WTC11 (cell line): Measurements from ENCODE around the gene PRAMEF13. TPM values are rescaled to one million over a fixed set of nuclear protein-coding genes. Genes with fewer than 3 reads are reported as not detected.
"Not testable (repeated sequence)": the region's sequence is repeated elsewhere in the genome, so short reads cannot be mapped to it uniquely, and the experiment has no call there.

Experiments
- ATAC-seq: fragments of 200-7000 bp; cut with Tn5 transposase; 2 replicates; pipeline ENCODE4 v1.10.0; 2021; ENCODE audit warnings: mild to moderate bottlenecking, moderate library complexity
- Bru-seq: library from RNA; stranded (reverse); fragments of 400-500 nt; gene quantifications from one replicate; lab custom pipeline; 2021; lab: Mats Ljungman, UMichigan
- CTCF ChIA-PET: fragments of 300-600 bp; sonication (Branson Sonifier 250); formaldehyde crosslinking; loops from one replicate; lab custom pipeline; 2021; ENCODE audit warnings: antibody characterized with exemption; lab: Charles Lee
- POLR2A ChIA-PET: fragments of 350-600 bp; sonication (Branson Sonifier 250); formaldehyde crosslinking; loops from one replicate; lab custom pipeline; 2021; ENCODE audit warnings: antibody characterized with exemption; lab: Charles Lee
- DNase-seq: peaks from one replicate; pipeline ENCODE4 v3.0.0; 2021; ENCODE audit warnings: low spot score
- H3K27ac Mint-ChIP-seq: 2 replicates; pipeline ENCODE4 v1.8.0; 2021; ENCODE audit warnings: mixed read lengths
- H3K27me3 Mint-ChIP-seq: 2 replicates; pipeline ENCODE4 v1.8.0; 2021; ENCODE audit warnings: low read depth, mild to moderate bottlenecking, moderate library complexity, mixed read lengths
- H3K36me3 Mint-ChIP-seq: 2 replicates; pipeline ENCODE4 v1.8.0; 2021; ENCODE audit warnings: mixed read lengths
- H3K4me1 Mint-ChIP-seq: 2 replicates; pipeline ENCODE4 v1.8.0; 2022; ENCODE audit warnings: mixed read lengths
- H3K4me3 Mint-ChIP-seq: 2 replicates; pipeline ENCODE4 v1.8.0; 2021; ENCODE audit warnings: mild to moderate bottlenecking, moderate library complexity, mixed read lengths
- H3K9me3 Mint-ChIP-seq: 2 replicates; pipeline ENCODE4 v1.8.0; 2021; ENCODE audit warnings: mixed read lengths
- long read RNA-seq, 3 experiments: library from RNA in 1 of 3; library from capped mRNA in 1 of 3; library from polyadenylated mRNA in 1 of 3; unstranded in 2 of 3; stranded (forward) in 1 of 3; transcript quantifications; one replicate each; pipeline ENCODE4 v2.0.0, GENCODE V29; 2021
- total RNA-seq: library from RNA; stranded (reverse); gene quantifications from 3 replicates; pipeline ENCODE4 v1.2.3, GENCODE V29; 2021

PRAMEF13 gene
- total RNA-seq, result not detected in 3 replicates
- Bru-seq, nascent RNA, result not detected
- long read RNA-seq, experiment 1, result 0 reads
- long read RNA-seq, experiment 2, result 0 reads
- long read RNA-seq, experiment 3, result 0 reads

- ATAC-seq, H3K4me3 Mint-ChIP-seq, H3K36me3 Mint-ChIP-seq, H3K27me3 Mint-ChIP-seq, CTCF ChIA-PET, H3K9me3 Mint-ChIP-seq, POLR2A ChIA-PET, H3K27ac Mint-ChIP-seq, DNase-seq, H3K4me1 Mint-ChIP-seq: not testable (repeated sequence)
These were observed at the start of gene PRAMEF13 for GRCh38 chr1:13201309-13201708. Gene PRAMEF13 (minus strand): TSS chr1:13201409. CDS start chr1:13199589, 1,820 bp downstream.

DNA sequence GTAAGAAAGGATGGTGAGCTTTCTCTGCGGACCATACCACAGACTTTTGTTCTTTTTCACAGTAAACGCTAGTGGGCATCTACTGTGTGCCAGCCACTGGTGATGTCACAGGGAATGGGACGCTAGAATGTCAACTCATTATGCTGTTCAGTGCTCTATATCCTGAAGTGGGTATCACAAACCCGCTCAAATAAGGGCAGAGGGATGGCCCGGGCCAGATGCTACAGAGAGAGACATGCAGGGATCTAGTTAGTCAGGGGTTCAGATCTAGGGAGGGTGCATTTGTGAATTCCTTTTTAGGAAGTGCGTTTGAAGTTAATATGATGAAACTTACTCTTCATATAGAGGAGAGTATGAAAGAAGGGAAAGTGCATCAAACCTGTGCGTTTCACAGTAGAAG, 45.9 kb upstream of the PRAMEF13 start:
- peaks cover 32% of the 10 kb centered on the region for H3K9me3 Mint-ChIP-seq
- H3K4me1 Mint-ChIP-seq, DNase-seq, POLR2A ChIA-PET, CTCF ChIA-PET, H3K27ac Mint-ChIP-seq, H3K27me3 Mint-ChIP-seq, H3K4me3 Mint-ChIP-seq, ATAC-seq: not testable (repeated sequence)
- H3K36me3 Mint-ChIP-seq, result peaks cover 29% of the 10 kb centered on the region

- peaks cover 30% of the 10 kb centered on the region for H3K36me3 Mint-ChIP-seq
- POLR2A ChIA-PET, DNase-seq, H3K27ac Mint-ChIP-seq, H3K4me1 Mint-ChIP-seq, ATAC-seq, H3K27me3 Mint-ChIP-seq, H3K4me3 Mint-ChIP-seq, CTCF ChIA-PET: not testable (repeated sequence)
- H3K9me3 Mint-ChIP-seq, result peaks cover 35% of the 10 kb centered on the region
These were observed 45.3 kb upstream of the PRAMEF13 start for GRCh38 chr1:13246554-13246871.

- H3K27ac Mint-ChIP-seq, CTCF ChIA-PET, H3K4me1 Mint-ChIP-seq, H3K4me3 Mint-ChIP-seq, POLR2A ChIA-PET, H3K27me3 Mint-ChIP-seq, DNase-seq, ATAC-seq: not testable (repeated sequence)
- Mint-ChIP-seq H3K9me3 (peaks cover 40% of the 10 kb centered on the region), H3K36me3 (peaks cover 35% of the 10 kb centered on the region)
These were observed 44.8 kb upstream of the PRAMEF13 start for GRCh38 chr1:13245841-13246553.

DNA sequence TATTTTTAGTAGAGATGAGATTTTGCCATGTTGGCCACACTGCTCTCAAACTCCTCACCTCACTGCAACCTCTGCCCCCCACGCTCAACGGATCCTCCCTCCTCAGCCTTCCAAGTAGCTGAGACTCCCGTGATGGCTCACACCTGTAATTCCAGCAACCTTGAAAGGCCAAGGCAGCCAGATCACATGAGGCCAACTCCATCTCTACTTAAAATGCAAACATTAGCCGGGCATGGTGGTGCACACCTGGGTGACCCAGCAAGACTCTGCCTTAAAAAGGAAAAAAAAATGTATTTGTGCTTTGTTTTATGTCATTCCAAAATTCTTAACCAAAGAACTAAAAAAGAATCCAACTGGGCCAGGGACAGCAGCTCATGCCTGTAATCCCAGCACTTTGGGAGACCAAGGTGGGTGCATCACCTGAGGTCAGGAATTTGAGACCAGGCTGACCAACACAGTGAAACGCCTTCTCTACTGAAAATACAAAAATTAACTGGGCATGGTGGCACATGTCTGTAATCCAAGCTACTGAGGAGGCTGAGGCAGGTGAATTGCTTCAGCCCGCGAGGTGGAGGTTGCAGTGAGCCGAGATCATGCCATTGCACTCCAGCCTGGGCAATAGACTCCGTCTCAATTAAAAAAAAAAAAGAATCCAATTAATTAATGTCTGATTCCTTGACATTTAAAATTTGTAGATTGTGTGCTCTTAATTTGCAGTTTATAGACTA, 42.5 kb upstream of the PRAMEF13 start:
- CTCF ChIA-PET, H3K4me1 Mint-ChIP-seq, H3K4me3 Mint-ChIP-seq, H3K27me3 Mint-ChIP-seq, DNase-seq, ATAC-seq, POLR2A ChIA-PET, H3K27ac Mint-ChIP-seq: not testable (repeated sequence)
- Mint-ChIP-seq H3K36me3 (peaks cover 45% of the 10 kb centered on the region), H3K9me3 (peaks cover 55% of the 10 kb centered on the region)

DNA sequence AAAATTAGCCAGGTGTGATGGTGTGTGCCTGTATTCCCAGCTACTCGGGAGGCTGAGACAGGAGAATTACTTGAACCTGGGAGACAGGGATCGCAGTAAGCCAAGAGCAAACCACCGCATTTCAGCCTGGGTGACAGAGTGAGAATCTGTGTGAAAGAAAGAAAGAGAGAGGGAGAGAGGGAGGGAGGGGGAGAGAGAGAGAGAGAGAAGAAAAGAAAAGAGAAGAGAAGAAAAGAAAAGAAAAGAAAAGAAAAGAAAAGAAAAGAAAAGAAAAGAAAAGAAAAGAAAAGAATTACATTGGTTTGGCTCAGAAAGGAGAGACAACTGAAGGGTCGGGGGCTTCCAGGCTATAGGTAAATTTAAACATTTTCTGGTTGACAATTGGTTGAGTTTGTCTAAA, 38.4 kb upstream of the PRAMEF13 start:
- ATAC-seq, CTCF ChIA-PET: not testable (repeated sequence)

DNA sequence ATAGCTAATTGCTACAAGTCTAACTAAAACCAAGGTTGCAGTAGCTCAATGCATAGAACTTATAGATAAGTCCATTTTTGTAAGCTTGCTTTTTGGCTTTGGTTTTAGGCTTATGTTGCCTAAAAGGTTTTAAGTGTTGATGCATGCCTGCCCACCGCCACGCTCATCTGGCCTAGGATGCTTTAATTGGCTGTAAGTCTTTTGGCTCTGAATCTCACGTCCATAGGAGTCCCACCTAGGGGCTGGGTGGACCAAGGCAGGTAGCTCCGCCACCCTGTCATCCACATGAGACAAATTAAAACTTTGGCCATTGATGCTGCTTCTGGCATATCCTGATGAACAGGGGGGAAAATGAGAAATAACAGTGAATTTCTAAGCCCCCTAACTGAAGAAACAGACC, 36.4 kb upstream of the PRAMEF13 start:
- POLR2A ChIA-PET, H3K27ac Mint-ChIP-seq, CTCF ChIA-PET, H3K4me3 Mint-ChIP-seq, ATAC-seq, DNase-seq, H3K4me1 Mint-ChIP-seq: not testable (repeated sequence)
- Mint-ChIP-seq H3K9me3 (peaks cover 67% of the 10 kb centered on the region), H3K36me3 (peaks cover 56% of the 10 kb centered on the region), H3K27me3 (peaks cover 16% of the 10 kb centered on the region)

More for the DNA sequence above, 38.4 kb upstream of the PRAMEF13 start:
- H3K27me3 Mint-ChIP-seq, POLR2A ChIA-PET, H3K4me3 Mint-ChIP-seq, H3K27ac Mint-ChIP-seq, DNase-seq, H3K4me1 Mint-ChIP-seq: not testable (repeated sequence)
- Mint-ChIP-seq H3K36me3 (peaks cover 42% of the 10 kb centered on the region), H3K9me3 (peaks cover 55% of the 10 kb centered on the region)

DNA sequence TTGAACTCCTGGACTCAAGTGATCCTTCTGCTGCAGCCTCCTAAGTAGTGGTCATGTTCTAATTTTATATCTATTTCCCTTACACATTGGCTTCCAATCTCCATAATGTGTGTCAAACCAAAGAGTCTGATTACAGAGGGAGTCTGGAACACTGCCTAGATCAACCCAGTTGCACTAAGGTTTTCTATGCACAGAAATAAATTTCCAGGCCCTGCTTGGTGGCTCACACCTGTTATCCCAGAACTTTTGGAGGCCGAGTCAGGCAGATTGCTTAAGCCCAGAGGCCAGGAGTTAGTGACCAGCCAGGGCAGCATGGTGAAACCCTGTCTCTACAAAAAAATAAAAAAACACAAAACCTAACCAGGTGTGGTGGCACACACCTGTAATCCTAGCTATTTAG, 32.8 kb upstream of the PRAMEF13 start:
- Mint-ChIP-seq H3K36me3 (peaks cover 57% of the 10 kb centered on the region), H3K9me3 (peaks cover 61% of the 10 kb centered on the region), H3K27me3 (peaks cover 16% of the 10 kb centered on the region)
- CTCF ChIA-PET, DNase-seq, H3K27ac Mint-ChIP-seq, ATAC-seq, POLR2A ChIA-PET, H3K4me3 Mint-ChIP-seq, H3K4me1 Mint-ChIP-seq: not testable (repeated sequence)

DNA sequence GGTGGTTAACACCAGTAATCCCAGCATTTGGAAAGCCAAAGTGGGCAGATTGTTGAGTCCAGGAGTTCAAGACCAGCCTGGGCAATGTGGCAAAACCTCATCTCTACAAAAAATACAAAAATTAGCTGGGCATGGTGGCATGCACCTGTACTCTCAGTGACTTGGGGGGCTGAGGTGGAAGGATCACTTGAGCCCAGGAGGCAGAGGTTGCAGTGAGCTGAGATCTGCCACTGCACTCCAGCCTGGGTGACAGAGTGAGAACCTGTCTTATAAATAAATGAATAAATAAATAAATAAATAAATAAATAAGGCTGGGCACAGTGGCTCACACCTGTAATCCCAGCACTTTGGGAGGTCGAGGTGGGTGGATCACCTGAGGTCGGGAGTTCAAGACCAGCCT, 30.8 kb upstream of the PRAMEF13 start:
- DNase-seq, result not testable (repeated sequence)

GRCh38 chr1:13231061-13231750, 30.0 kb upstream of the PRAMEF13 start:
- POLR2A ChIA-PET, H3K4me1 Mint-ChIP-seq, ATAC-seq, H3K4me3 Mint-ChIP-seq, H3K27ac Mint-ChIP-seq, CTCF ChIA-PET, DNase-seq: not testable (repeated sequence)
- Mint-ChIP-seq H3K9me3 (peaks cover 61% of the 10 kb centered on the region), H3K36me3 (peaks cover 64% of the 10 kb centered on the region), H3K27me3 (peaks cover 16% of the 10 kb centered on the region)

More for the DNA sequence above, 30.8 kb upstream of the PRAMEF13 start:
- ATAC-seq, H3K4me1 Mint-ChIP-seq, H3K27ac Mint-ChIP-seq, CTCF ChIA-PET, H3K4me3 Mint-ChIP-seq, POLR2A ChIA-PET: not testable (repeated sequence)
- H3K9me3 Mint-ChIP-seq, result peaks cover 61% of the 10 kb centered on the region
- H3K36me3 Mint-ChIP-seq, result peaks cover 61% of the 10 kb centered on the region
- H3K27me3 Mint-ChIP-seq, result peaks cover 16% of the 10 kb centered on the region

GRCh38 chr1:13230601-13231000, 29.4 kb upstream of the PRAMEF13 start:
- POLR2A ChIA-PET, ATAC-seq, H3K27ac Mint-ChIP-seq, DNase-seq, CTCF ChIA-PET, H3K4me3 Mint-ChIP-seq, H3K4me1 Mint-ChIP-seq: not testable (repeated sequence)
- Mint-ChIP-seq H3K9me3 (peaks cover 62% of the 10 kb centered on the region), H3K36me3 (peaks cover 63% of the 10 kb centered on the region), H3K27me3 (peaks cover 16% of the 10 kb centered on the region)

DNA sequence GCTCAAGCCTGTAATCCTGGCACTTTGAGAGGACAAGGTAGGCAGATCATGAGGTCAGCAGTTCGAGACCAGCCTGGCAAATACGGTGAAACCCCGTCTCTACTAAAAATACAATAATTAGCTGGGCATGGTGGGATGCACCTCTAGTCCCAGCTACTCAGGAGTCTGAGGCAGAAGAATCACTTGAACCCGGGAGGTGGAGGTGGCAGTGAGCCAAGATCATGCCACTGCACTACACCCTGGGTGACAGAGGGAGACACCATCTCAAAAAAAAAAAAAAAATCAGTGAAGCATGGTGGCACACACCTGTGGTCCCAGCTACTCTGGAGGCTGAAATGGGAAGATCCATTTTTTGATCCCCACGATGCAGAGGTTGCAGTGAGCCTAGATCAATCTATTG, 28.9 kb upstream of the PRAMEF13 start:
- not testable (repeated sequence) for DNase-seq, H3K4me3 Mint-ChIP-seq
- H3K9me3 Mint-ChIP-seq, result peaks cover 62% of the 10 kb centered on the region

More for the DNA sequence above, 28.9 kb upstream of the PRAMEF13 start:
- ATAC-seq, CTCF ChIA-PET, POLR2A ChIA-PET, H3K4me1 Mint-ChIP-seq, H3K27ac Mint-ChIP-seq: not testable (repeated sequence)
- Mint-ChIP-seq H3K36me3 (peaks cover 63% of the 10 kb centered on the region), H3K27me3 (peaks cover 17% of the 10 kb centered on the region)
